SU-DHL-6 (cell line): ENCODE measurements around the gene SEC22A.

Experiments used
- H2AFZ ChIP-seq: fragments of 200-600 bp; sonication (generic); 2 replicates; pipeline ENCODE4 v1.6.1; 2014; ENCODE audit warnings: low read depth, mild to moderate bottlenecking, moderate library complexity, mixed read lengths, antibody characterized with exemption, low read length; ENCODE audit not compliant: severe bottlenecking
- H3F3A ChIP-seq: fragments of 200-600 bp; shearing (Covaris generic); 2 replicates; pipeline ENCODE4 v1.6.0; 2016; ENCODE audit warnings: antibody characterized with exemption, mild to moderate bottlenecking; ENCODE audit not compliant: insufficient read depth
- H3K27ac ChIP-seq: fragments of 200-600 bp; sonication (generic); 2 replicates; pipeline ENCODE4 v1.5.1; 2016; ENCODE audit warnings: low read depth, mild to moderate bottlenecking, low read length, moderate library complexity, mixed read lengths
- H3K27me3 ChIP-seq: fragments of 200-600 bp; sonication (generic), shearing (Covaris generic); 2 replicates; pipeline ENCODE4 v1.6.0; 2014; ENCODE audit warnings: mild to moderate bottlenecking, low read length
- H3K36me3 ChIP-seq: fragments of 200-600 bp; sonication (generic); 2 replicates; pipeline ENCODE4 v1.6.1; 2014; ENCODE audit warnings: mild to moderate bottlenecking, low read length, mixed read lengths
- H3K4me2 ChIP-seq: fragments of 300-600, 200-600 bp; shearing (Covaris generic), sonication (generic); 2 replicates; pipeline ENCODE4 v1.6.0; 2014; ENCODE audit warnings: low read length, low read depth, mild to moderate bottlenecking; ENCODE audit not compliant: poor library complexity, severe bottlenecking
- H3K4me3 ChIP-seq: fragments of 200-600 bp; sonication (generic); 2 replicates; pipeline ENCODE4 v1.5.1; 2014; ENCODE audit warnings: antibody characterized with exemption, low read length, mild to moderate bottlenecking, mixed read lengths; ENCODE audit not compliant: insufficient read depth, poor library complexity, severe bottlenecking
- H3K79me2 ChIP-seq: fragments of 200-600 bp; sonication (generic); 2 replicates; pipeline ENCODE4 v1.6.1; 2014; ENCODE audit warnings: mild to moderate bottlenecking, low read length, moderate library complexity; ENCODE audit not compliant: insufficient read depth
- H3K9ac ChIP-seq: fragments of 200-600 bp; sonication (generic); 2 replicates; pipeline ENCODE4 v1.7.0; 2014; ENCODE audit warnings: mild to moderate bottlenecking, low read length
- H3K9me2 ChIP-seq: fragments of 200-600 bp; sonication (generic); replicated peaks from 2 replicates; pipeline ENCODE4 v1.6.1; 2014; ENCODE audit warnings: low read length; ENCODE audit not compliant: insufficient read depth
- H3K9me3 ChIP-seq: fragments of 200-600 bp; sonication (generic); 2 replicates; pipeline ENCODE4 v1.6.1; 2014; ENCODE audit warnings: low read length, mixed read lengths; ENCODE audit not compliant: insufficient read depth
- H4K20me1 ChIP-seq: fragments of 200-600 bp; sonication (generic); 2 replicates; pipeline ENCODE4 v1.6.1; 2014; ENCODE audit warnings: low read depth, mild to moderate bottlenecking, antibody characterized with exemption, low read length, moderate library complexity, mixed read lengths
- EZH2phosphoT487 ChIP-seq: fragments of 200-600 bp; sonication (generic), shearing (Covaris generic); conservative IDR thresholded peaks from 2 replicates; pipeline ENCODE4 v1.6.1; 2018; ENCODE audit warnings: mild to moderate bottlenecking, antibody characterized with exemption, low read length, moderate library complexity, mixed read lengths
- TF ChIP-seq, protein P1 (sequence below): fragments of 200-600 bp; sonication (generic); IDR thresholded peaks from one replicate; pipeline ENCODE4 v1.5.1; 2017; ENCODE audit warnings: antibody characterized with exemption, mild to moderate bottlenecking, low read length, moderate library complexity; ENCODE audit not compliant: insufficient read depth, poor library complexity, severe bottlenecking

The SEC22A gene

DNA sequence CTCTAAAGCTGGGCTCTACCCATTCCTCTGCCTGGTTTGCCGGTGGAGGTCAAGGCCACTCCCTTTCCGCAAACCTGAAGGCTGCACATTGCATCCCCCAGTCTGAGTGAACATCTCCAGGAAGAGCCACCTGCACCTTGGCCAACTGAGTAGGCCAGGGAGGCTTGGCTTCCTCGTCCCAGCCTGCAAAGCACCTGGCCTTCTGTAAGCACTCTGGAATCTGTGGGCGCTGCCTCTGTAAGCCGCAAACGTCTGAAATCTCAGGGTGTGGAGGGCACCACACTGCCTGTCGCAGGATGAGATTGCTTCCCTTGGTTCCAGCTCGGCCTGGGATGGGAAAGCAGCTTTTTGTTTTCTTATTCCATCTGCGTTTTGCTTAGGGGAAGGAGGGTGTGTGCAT lies 81.3 kb downstream of the SEC22A start:
- Histone ChIP-seq H3K4me2 (no peak overlapping the region), H3K79me2 (no peaks in the 10 kb centered on the region), H3K36me3 (no peaks in the 10 kb centered on the region), H3K27me3 (no peaks in the 10 kb centered on the region), H3F3A (no peaks in the 10 kb centered on the region), H3K27ac (no peak overlapping the region), H3K4me3 (no peak overlapping the region), H3K9me3 (no peaks in the 10 kb centered on the region), H3K9ac (no peak overlapping the region), H2AFZ (no peak overlapping the region), H3K9me2 (no peaks in the 10 kb centered on the region), H4K20me1 (no peaks in the 10 kb centered on the region; the same call in 1 of the 2 replicates)
- TF ChIP-seq, protein P1, sequence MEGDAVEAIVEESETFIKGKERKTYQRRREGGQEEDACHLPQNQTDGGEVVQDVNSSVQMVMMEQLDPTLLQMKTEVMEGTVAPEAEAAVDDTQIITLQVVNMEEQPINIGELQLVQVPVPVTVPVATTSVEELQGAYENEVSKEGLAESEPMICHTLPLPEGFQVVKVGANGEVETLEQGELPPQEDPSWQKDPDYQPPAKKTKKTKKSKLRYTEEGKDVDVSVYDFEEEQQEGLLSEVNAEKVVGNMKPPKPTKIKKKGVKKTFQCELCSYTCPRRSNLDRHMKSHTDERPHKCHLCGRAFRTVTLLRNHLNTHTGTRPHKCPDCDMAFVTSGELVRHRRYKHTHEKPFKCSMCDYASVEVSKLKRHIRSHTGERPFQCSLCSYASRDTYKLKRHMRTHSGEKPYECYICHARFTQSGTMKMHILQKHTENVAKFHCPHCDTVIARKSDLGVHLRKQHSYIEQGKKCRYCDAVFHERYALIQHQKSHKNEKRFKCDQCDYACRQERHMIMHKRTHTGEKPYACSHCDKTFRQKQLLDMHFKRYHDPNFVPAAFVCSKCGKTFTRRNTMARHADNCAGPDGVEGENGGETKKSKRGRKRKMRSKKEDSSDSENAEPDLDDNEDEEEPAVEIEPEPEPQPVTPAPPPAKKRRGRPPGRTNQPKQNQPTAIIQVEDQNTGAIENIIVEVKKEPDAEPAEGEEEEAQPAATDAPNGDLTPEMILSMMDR: no peak
- no peak for TF ChIP-seq EZH2phosphoT487

DNA sequence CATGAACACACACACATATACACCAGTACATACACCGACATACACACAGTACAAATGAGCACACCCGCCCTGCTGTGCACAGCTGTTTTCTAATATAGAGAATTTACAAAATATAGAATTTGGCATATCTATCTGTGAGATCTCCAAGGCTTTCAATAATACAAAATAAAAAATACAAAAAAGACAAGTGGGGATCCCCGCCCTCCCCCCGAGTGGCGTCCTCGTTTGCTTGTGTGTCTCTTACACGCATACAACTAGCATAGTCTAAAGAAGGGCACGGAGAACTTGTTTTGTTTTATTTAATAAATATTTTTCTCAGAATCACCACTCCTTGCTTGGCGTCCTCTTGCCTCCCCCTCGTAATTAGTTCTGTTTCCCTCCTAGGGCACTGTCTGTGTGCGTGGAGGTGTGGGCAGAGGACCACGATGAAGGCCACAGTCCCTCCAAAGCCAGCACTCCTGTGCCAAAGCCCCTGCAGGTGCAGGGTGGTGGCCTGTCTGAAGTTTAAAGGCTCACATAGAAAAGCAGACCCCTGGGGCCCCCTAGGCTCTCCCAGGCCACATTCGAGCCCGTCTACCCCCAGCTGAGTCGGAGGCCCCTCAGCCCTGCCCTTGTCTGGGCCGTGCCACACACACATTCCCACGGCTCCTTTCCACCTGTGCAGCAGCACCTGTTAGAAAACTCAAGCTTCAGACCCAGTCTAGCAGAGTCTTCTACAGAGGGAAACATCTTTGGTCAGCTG lies 82.1 kb downstream of the SEC22A start:
- TF ChIP-seq, protein P1: no peak
- Histone ChIP-seq H3K27ac (no peak overlapping the region), H3F3A (no peaks in the 10 kb centered on the region), H2AFZ (no peak overlapping the region), H3K9ac (no peak overlapping the region), H3K27me3 (no peaks in the 10 kb centered on the region), H3K4me2 (no peak overlapping the region), H3K9me3 (no peaks in the 10 kb centered on the region), H3K9me2 (no peaks in the 10 kb centered on the region), H4K20me1 (no peaks in the 10 kb centered on the region; the same call in 1 of the 2 replicates), H3K4me3 (no peak overlapping the region), H3K36me3 (no peaks in the 10 kb centered on the region), H3K79me2 (no peaks in the 10 kb centered on the region)

DNA sequence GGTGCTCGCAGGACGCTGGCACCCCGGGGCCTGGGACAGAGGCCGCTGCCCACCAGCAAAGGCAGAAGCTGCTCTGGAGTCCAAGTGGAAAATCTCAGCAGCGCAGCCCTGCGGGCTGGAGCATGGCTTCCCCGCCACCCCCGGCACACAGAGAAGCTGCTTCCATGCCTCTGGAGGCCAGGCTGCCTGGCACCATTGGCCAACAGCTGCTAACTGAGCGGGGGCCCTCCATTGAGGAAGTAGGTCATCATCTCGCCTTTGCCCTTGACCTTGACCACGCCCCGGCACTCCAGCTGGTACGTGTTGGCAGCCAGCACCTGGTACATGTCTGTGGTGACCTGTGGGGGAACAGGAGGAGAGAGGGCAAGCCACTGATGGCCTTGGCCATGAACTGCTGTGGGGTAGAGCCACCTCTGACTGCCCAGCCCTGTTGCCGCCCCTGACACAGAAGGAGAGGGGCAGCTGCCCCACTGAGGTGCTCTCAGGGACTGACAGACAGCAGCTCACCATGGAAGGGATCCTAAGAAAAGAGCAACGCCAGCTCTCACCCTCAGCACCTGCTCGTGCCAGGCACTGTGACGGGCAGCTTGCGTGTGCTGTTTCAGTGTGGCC lies 82.8 kb downstream of the SEC22A start:
- no peaks in the 10 kb centered on the region for H3K9me2 ChIP-seq
- no peaks in the 10 kb centered on the region for H3K27me3 ChIP-seq
- H3K9ac ChIP-seq: no peak overlapping the region
- no peak overlapping the region for H3K27ac ChIP-seq
- TF ChIP-seq EZH2phosphoT487: no peak
- TF ChIP-seq, protein P1: no peak
- no peaks in the 10 kb centered on the region for H3K9me3 ChIP-seq
- H4K20me1 ChIP-seq: no peaks in the 10 kb centered on the region; the same call in 1 of the 2 replicates
- no peak overlapping the region for H3K4me3 ChIP-seq
- H3F3A ChIP-seq: no peaks in the 10 kb centered on the region
- no peaks in the 10 kb centered on the region for H3K36me3 ChIP-seq
- H3K79me2 ChIP-seq: no peaks in the 10 kb centered on the region
- no peak overlapping the region for H2AFZ ChIP-seq
- H3K4me2 ChIP-seq: no peak overlapping the region
